HepG2 (cell line): ENCODE results near the gene FAM171A2. TPM values are rescaled to one million over a fixed set of nuclear protein-coding genes. Genes with fewer than 3 reads are reported as not detected.

Experiments used
- ATRX ChIP-seq: sonication (generic); formaldehyde crosslinking; IDR thresholded peaks from 2 replicates; pipeline ENCODE4 v1.4.0; 2020; ENCODE audit warnings: missing genetic modification reagents, borderline replicate concordance
- ELF1 ChIP-seq: sonication (generic); formaldehyde crosslinking; IDR thresholded peaks from 2 replicates; pipeline ENCODE4 v1.4.0; 2020; ENCODE audit warnings: missing genetic modification reagents
- ERF ChIP-seq: IDR thresholded peaks from 2 replicates; pipeline ENCODE4 v1.6.1; 2018; ENCODE audit warnings: missing biosample characterization, missing genetic modification reagents
- ESRRA ChIP-seq: sonication (generic); formaldehyde crosslinking; IDR thresholded peaks from 2 replicates; pipeline ENCODE4 v1.5.1; 2020; ENCODE audit warnings: mild to moderate bottlenecking, low read depth, missing genetic modification reagents
- GFI1 ChIP-seq: sonication (generic); formaldehyde crosslinking; IDR thresholded peaks from 2 replicates; pipeline ENCODE4 v1.5.0; 2020; ENCODE audit warnings: missing genetic modification reagents, mild to moderate bottlenecking, borderline replicate concordance
- IRF2 ChIP-seq: IDR thresholded peaks from 2 replicates; pipeline ENCODE4 v1.6.1; 2018; ENCODE audit warnings: missing genetic modification reagents, missing compliant biosample characterization
- NFE2L2 ChIP-seq: fragments of 150-350 bp; IDR thresholded peaks from 2 replicates; pipeline ENCODE4 v1.6.1; 2014; ENCODE audit warnings: low read length
- POLR2A ChIP-seq, 2 experiments: IDR thresholded peaks; 2 replicates each; pipeline ENCODE4 v1.6.1; 2011; ENCODE audit warnings: low read depth in 2 of 2, low read length in 2 of 2, mild to moderate bottlenecking in 1 of 2, moderate library complexity in 1 of 2; ENCODE audit not compliant: insufficient read depth in 1 of 2
- ZIK1 ChIP-seq: sonication (generic); formaldehyde crosslinking; IDR thresholded peaks from 2 replicates; pipeline ENCODE4 v1.5.0; 2020; ENCODE audit warnings: mild to moderate bottlenecking, low read depth, missing genetic modification reagents, borderline replicate concordance
- ZNF101 ChIP-seq: sonication (generic); formaldehyde crosslinking; IDR thresholded peaks from 2 replicates; pipeline ENCODE4 v1.4.0; 2020; ENCODE audit warnings: mild to moderate bottlenecking, low read depth, missing genetic modification reagents, borderline replicate concordance
- ZNF329 ChIP-seq: sonication (generic); formaldehyde crosslinking; IDR thresholded peaks from 2 replicates; pipeline ENCODE4 v1.9.0; 2021; ENCODE audit warnings: low read depth, mild to moderate bottlenecking, missing genetic modification reagents
- ZNF547 ChIP-seq: sonication (generic); formaldehyde crosslinking; IDR thresholded peaks from 2 replicates; pipeline ENCODE4 v1.5.1; 2020; ENCODE audit warnings: mild to moderate bottlenecking, missing genetic modification reagents
- ZNF570 ChIP-seq: sonication (generic); formaldehyde crosslinking; IDR thresholded peaks from 2 replicates; pipeline ENCODE4 v1.4.0; 2020; ENCODE audit warnings: mild to moderate bottlenecking, missing genetic modification reagents, borderline replicate concordance
- ZNF639 ChIP-seq: conservative IDR thresholded peaks from 2 replicates; pipeline ENCODE4 v1.6.1; 2018; ENCODE audit warnings: missing genetic modification reagents
- ZNF749 ChIP-seq: sonication (generic); formaldehyde crosslinking; IDR thresholded peaks from 2 replicates; pipeline ENCODE4 v1.8.0; 2022; ENCODE audit warnings: mild to moderate bottlenecking, missing genetic modification reagents, moderate library complexity, borderline replicate concordance
- polyA plus RNA-seq, 8 experiments: library from polyadenylated mRNA; depleted of rRNA in 3 of 8; stranded (reverse) in 7 of 8; unstranded in 1 of 8; fragments of >200 nt; fragmentation: Illumina TruSeq in 4 of 8; extraction: Trizol in 4 of 8; gene quantifications; 2 replicates each; pipeline versions ENCODE4 v1.2.1 to v1.2.3, GENCODE V29; 2011 to 2016; ENCODE audit warnings: low read depth in 4 of 8, missing spikeins in 1 of 8, mixed read lengths in 1 of 8; ENCODE audit not compliant: insufficient read depth in 1 of 8
- total RNA-seq, 5 experiments: library from RNA; depleted of rRNA; stranded (reverse); fragments of >200 nt; fragmentation: Illumina TruSeq; extraction: Trizol; gene quantifications; 2 replicates each; pipeline ENCODE4 v1.2.3, GENCODE V29; 2016; ENCODE audit warnings: low read depth in 1 of 5
- TF ChIP-seq, protein P1 (sequence below): sonication (generic); formaldehyde crosslinking; IDR thresholded peaks from 2 replicates; pipeline ENCODE4 v1.5.1; 2020; ENCODE audit warnings: mild to moderate bottlenecking, missing genetic modification reagents, moderate library complexity
- TF ChIP-seq, protein P2 (sequence below): sonication (generic); formaldehyde crosslinking; IDR thresholded peaks from 2 replicates; pipeline ENCODE4 v1.4.0; 2020; ENCODE audit warnings: missing genetic modification reagents, borderline replicate concordance
- TF ChIP-seq, protein P3 (sequence below): IDR thresholded peaks from 2 replicates; pipeline ENCODE4 v1.6.1; 2012; ENCODE audit warnings: low read depth, low read length, improper control_type of control experiment
- TF ChIP-seq, protein P4 (sequence below): sonication (generic); formaldehyde crosslinking; IDR thresholded peaks from 2 replicates; pipeline ENCODE4 v1.4.0; 2020; ENCODE audit warnings: mild to moderate bottlenecking, missing genetic modification reagents

FAM171A2 gene
- total and polyA plus RNA-seq, 2 of the 13 experiments (the other 11 are each of a cell fraction or from before 2014, with no cell fraction given): 1.8 to 3.6 TPM

GRCh38 chr17:44344939-44345453 is 18.7 kb downstream of the FAM171A2 start, which contains the start of gene GRN (continued):
- TF ChIP-seq, protein P1, sequence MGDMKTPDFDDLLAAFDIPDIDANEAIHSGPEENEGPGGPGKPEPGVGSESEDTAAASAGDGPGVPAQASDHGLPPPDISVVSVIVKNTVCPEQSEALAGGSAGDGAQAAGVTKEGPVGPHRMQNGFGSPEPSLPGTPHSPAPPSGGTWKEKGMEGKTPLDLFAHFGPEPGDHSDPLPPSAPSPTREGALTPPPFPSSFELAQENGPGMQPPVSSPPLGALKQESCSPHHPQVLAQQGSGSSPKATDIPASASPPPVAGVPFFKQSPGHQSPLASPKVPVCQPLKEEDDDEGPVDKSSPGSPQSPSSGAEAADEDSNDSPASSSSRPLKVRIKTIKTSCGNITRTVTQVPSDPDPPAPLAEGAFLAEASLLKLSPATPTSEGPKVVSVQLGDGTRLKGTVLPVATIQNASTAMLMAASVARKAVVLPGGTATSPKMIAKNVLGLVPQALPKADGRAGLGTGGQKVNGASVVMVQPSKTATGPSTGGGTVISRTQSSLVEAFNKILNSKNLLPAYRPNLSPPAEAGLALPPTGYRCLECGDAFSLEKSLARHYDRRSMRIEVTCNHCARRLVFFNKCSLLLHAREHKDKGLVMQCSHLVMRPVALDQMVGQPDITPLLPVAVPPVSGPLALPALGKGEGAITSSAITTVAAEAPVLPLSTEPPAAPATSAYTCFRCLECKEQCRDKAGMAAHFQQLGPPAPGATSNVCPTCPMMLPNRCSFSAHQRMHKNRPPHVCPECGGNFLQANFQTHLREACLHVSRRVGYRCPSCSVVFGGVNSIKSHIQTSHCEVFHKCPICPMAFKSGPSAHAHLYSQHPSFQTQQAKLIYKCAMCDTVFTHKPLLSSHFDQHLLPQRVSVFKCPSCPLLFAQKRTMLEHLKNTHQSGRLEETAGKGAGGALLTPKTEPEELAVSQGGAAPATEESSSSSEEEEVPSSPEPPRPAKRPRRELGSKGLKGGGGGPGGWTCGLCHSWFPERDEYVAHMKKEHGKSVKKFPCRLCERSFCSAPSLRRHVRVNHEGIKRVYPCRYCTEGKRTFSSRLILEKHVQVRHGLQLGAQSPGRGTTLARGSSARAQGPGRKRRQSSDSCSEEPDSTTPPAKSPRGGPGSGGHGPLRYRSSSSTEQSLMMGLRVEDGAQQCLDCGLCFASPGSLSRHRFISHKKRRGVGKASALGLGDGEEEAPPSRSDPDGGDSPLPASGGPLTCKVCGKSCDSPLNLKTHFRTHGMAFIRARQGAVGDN (CRISPR knock-in tag): peak; percentile 78
- TF ChIP-seq ATRX (0 out of 2 replicates have a peak, but pooled peaks have one; percentile 39), ZNF639 (CRISPR knock-in tag) (no peak), ESRRA (CRISPR knock-in tag) (no peak; the same call in 1 of the 2 replicates), ZNF749 (CRISPR knock-in tag) (no peak; the same call in 1 of the 2 replicates), ZNF570 (CRISPR knock-in tag) (no peak), ZNF101 (CRISPR knock-in tag) (no peak), ZIK1 (no peak; the same call in 1 of the 2 replicates), ELF1 (CRISPR knock-in tag) (peak; percentile 80), ZNF547 (no peak), POLR2A (IDR thresholded peaks at IDR 0.05; ENCODE audit: insufficient read depth in 1 of 2, low read depth in 2 of 2, low read length in 2 of 2) (peak; percentile 92 to 97), ERF (CRISPR knock-in tag) (peak; percentile 34; the same call in 1 of the 2 replicates), IRF2 (CRISPR knock-in tag) (peak; percentile 86), NFE2L2 (no peak), GFI1 (CRISPR knock-in tag) (0 out of 2 replicates have a peak, but pooled peaks have one; percentile 33), ZNF329 (no peak)
- TF ChIP-seq, protein P2, sequence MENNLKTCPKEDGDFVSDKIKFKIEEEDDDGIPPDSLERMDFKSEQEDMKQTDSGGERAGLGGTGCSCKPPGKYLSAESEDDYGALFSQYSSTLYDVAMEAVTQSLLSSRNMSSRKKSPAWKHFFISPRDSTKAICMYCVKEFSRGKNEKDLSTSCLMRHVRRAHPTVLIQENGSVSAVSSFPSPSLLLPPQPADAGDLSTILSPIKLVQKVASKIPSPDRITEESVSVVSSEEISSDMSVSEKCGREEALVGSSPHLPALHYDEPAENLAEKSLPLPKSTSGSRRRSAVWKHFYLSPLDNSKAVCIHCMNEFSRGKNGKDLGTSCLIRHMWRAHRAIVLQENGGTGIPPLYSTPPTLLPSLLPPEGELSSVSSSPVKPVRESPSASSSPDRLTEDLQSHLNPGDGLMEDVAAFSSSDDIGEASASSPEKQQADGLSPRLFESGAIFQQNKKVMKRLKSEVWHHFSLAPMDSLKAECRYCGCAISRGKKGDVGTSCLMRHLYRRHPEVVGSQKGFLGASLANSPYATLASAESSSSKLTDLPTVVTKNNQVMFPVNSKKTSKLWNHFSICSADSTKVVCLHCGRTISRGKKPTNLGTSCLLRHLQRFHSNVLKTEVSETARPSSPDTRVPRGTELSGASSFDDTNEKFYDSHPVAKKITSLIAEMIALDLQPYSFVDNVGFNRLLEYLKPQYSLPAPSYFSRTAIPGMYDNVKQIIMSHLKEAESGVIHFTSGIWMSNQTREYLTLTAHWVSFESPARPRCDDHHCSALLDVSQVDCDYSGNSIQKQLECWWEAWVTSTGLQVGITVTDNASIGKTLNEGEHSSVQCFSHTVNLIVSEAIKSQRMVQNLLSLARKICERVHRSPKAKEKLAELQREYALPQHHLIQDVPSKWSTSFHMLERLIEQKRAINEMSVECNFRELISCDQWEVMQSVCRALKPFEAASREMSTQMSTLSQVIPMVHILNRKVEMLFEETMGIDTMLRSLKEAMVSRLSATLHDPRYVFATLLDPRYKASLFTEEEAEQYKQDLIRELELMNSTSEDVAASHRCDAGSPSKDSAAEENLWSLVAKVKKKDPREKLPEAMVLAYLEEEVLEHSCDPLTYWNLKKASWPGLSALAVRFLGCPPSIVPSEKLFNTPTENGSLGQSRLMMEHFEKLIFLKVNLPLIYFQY (CRISPR knock-in tag): peak; percentile 12; the same call in 1 of the 2 replicates
- TF ChIP-seq, protein P3, sequence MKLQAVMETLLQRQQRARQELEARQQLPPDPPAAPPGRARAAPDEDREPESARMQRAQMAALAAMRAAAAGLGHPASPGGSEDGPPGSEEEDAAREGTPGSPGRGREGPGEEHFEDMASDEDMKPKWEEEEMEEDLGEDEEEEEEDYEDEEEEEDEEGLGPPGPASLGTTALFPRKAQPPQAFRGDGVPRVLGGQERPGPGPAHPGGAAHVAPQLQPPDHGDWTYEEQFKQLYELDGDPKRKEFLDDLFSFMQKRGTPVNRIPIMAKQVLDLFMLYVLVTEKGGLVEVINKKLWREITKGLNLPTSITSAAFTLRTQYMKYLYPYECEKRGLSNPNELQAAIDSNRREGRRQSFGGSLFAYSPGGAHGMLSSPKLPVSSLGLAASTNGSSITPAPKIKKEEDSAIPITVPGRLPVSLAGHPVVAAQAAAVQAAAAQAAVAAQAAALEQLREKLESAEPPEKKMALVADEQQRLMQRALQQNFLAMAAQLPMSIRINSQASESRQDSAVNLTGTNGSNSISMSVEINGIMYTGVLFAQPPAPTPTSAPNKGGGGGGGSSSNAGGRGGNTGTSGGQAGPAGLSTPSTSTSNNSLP: no peak; the same call in 1 of the 2 replicates
- TF ChIP-seq, protein P4, sequence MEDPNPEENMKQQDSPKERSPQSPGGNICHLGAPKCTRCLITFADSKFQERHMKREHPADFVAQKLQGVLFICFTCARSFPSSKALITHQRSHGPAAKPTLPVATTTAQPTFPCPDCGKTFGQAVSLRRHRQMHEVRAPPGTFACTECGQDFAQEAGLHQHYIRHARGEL (CRISPR knock-in tag): no peak
